ENCODE results near the gene ULK4. TPM values are rescaled to one million over a fixed set of nuclear protein-coding genes. Genes with fewer than 3 reads are reported as not detected.

ULK4 gene
- total RNA-seq, 3 donors from 2014 or later: 7.2 to 10.1 (median 9.5) TPM

DNA sequence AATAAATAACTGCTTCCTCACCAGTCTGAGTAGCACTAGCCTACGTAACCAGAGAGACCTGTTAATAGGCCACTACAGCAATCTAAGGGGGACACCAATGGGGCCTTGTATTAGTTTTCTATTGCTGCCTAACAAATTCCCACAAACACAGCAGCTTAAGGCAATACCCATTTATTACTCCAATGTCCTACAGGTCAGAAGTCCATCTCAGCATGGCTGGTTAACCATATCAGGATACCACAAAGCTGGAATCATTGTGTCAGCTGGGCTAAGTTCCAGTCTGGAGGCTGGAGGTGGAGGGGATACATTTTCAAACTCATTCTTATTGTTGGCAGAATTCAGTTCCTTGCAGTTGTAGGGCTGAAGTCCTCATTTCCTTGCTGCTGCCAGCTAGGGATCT, 331.9 kb downstream of the ULK4 start:
- intact Hi-C loops (cut with DNase I, micrococcal nuclease): no loop called here

GRCh38 chr3:41629072-41629471, 332.8 kb downstream of the ULK4 start:
- Histone ChIP-seq H3K4me1 (ENCODE audit: low read depth) (peaks cover 6% of the 10 kb centered on the region), H3K36me3 (ENCODE audit: low read depth) (no peaks in the 10 kb centered on the region), H3K9me3 (no peaks in the 10 kb centered on the region), H3K4me3 (no peak overlapping the region)
- intact Hi-C loops (cut with DNase I, micrococcal nuclease): no loop called here
- ATAC-seq (no peak), DNase-seq (no peak)
- TF ChIP-seq, protein P1, sequence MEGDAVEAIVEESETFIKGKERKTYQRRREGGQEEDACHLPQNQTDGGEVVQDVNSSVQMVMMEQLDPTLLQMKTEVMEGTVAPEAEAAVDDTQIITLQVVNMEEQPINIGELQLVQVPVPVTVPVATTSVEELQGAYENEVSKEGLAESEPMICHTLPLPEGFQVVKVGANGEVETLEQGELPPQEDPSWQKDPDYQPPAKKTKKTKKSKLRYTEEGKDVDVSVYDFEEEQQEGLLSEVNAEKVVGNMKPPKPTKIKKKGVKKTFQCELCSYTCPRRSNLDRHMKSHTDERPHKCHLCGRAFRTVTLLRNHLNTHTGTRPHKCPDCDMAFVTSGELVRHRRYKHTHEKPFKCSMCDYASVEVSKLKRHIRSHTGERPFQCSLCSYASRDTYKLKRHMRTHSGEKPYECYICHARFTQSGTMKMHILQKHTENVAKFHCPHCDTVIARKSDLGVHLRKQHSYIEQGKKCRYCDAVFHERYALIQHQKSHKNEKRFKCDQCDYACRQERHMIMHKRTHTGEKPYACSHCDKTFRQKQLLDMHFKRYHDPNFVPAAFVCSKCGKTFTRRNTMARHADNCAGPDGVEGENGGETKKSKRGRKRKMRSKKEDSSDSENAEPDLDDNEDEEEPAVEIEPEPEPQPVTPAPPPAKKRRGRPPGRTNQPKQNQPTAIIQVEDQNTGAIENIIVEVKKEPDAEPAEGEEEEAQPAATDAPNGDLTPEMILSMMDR (IDR thresholded peaks at IDR 0.05): no peak

More for the DNA sequence above, 331.9 kb downstream of the ULK4 start:
- ATAC-seq: no peak
- Histone ChIP-seq H3K9me3 (no peaks in the 10 kb centered on the region), H3K36me3 (ENCODE audit: low read depth) (no peaks in the 10 kb centered on the region), H3K4me1 (ENCODE audit: low read depth) (peaks cover 6% of the 10 kb centered on the region), H3K4me3 (no peak overlapping the region)
- no peak for DNase-seq
- TF ChIP-seq, protein P1 (IDR thresholded peaks at IDR 0.05): no peak

- Histone ChIP-seq H3K4me3 (no peak overlapping the region), H3K9me3 (no peaks in the 10 kb centered on the region), H3K36me3 (ENCODE audit: low read depth) (no peaks in the 10 kb centered on the region), H3K4me1 (ENCODE audit: low read depth) (no peaks in the 10 kb centered on the region)
- intact Hi-C loops (cut with DNase I, micrococcal nuclease): no loop called here
- TF ChIP-seq, protein P1 (IDR thresholded peaks at IDR 0.05): no peak
- ATAC-seq: peak; percentile 53
- DNase-seq: no peak
These were observed 334.3 kb downstream of the ULK4 start for GRCh38 chr3:41627477-41628087.

- DNase-seq (no peak), ATAC-seq (no peak)
- TF ChIP-seq, protein P1 (IDR thresholded peaks at IDR 0.05): no peak
- Histone ChIP-seq H3K4me3 (no peak overlapping the region), H3K4me1 (ENCODE audit: low read depth) (no peaks in the 10 kb centered on the region), H3K9me3 (no peaks in the 10 kb centered on the region), H3K36me3 (ENCODE audit: low read depth) (no peaks in the 10 kb centered on the region)
- intact Hi-C loops (cut with DNase I, micrococcal nuclease): no loop called here
These were observed 349.1 kb downstream of the ULK4 start for GRCh38 chr3:41612853-41613252.

GRCh38 chr3:41611008-41611407, 350.9 kb downstream of the ULK4 start:
- TF ChIP-seq, protein P1 (IDR thresholded peaks at IDR 0.05): no peak
- no peaks in the 10 kb centered on the region for H3K36me3 ChIP-seq (ENCODE audit: low read depth)
- no peak for ATAC-seq
- no peak overlapping the region for H3K4me3 ChIP-seq
- no peak for DNase-seq
- H3K9me3 ChIP-seq: no peaks in the 10 kb centered on the region
- no peaks in the 10 kb centered on the region for H3K4me1 ChIP-seq (ENCODE audit: low read depth)
- intact Hi-C loops (cut with DNase I, micrococcal nuclease): no loop called here

GRCh38 chr3:41608347-41608746, 353.6 kb downstream of the ULK4 start:
- Histone ChIP-seq H3K36me3 (ENCODE audit: low read depth) (no peaks in the 10 kb centered on the region), H3K4me1 (ENCODE audit: low read depth) (no peaks in the 10 kb centered on the region), H3K9me3 (no peaks in the 10 kb centered on the region), H3K4me3 (no peak overlapping the region)
- DNase-seq: no peak
- no peak for ATAC-seq
- TF ChIP-seq, protein P1 (IDR thresholded peaks at IDR 0.05): no peak
- intact Hi-C loops (cut with DNase I, micrococcal nuclease): no loop called here
